HCT116 (cell line): ENCODE data around the gene FOXN3. TPM values are rescaled to one million over a fixed set of nuclear protein-coding genes. Genes with fewer than 3 reads are reported as not detected.
"Not testable (repeated sequence)": the region's sequence is repeated elsewhere in the genome, so short reads cannot be mapped to it uniquely, and the experiment has no call there.

Experiments
- ATAC-seq: fragments of 200-7000 bp; cut with Tn5 transposase; 2 replicates; pipeline ENCODE4 v1.9.1; 2020; ENCODE audit warnings: mild to moderate bottlenecking, moderate library complexity
- BruUV-seq: library from RNA; stranded (reverse); fragments of 400-500 nt; replicated peaks from 2 replicates; lab custom pipeline; 2021; lab: Mats Ljungman, UMichigan
- CTCF ChIA-PET: fragments of 300-600 bp; sonication (Branson Sonifier 250); formaldehyde crosslinking; loops from one replicate; lab custom pipeline; 2021; ENCODE audit warnings: antibody characterized with exemption; lab: Charles Lee
- POLR2A ChIA-PET: fragments of 300-600, 350-600 bp; sonication (Branson Sonifier 250); formaldehyde crosslinking; loops from one replicate; lab custom pipeline; 2021; ENCODE audit warnings: antibody characterized with exemption; lab: Charles Lee
- RAD21 ChIA-PET, 2 experiments: fragments of 300-600 bp; sonication (Branson Sonifier 250); formaldehyde crosslinking; loops; one replicate each; lab custom pipeline; 2023; ENCODE audit warnings: low total read pairs in 2 of 2; ENCODE audit not compliant: uncharacterized antibody in 2 of 2, unreplicated experiment in 2 of 2, low non-redundant PET in 1 of 2; lab: Charles Lee
- DNase-seq: peaks from one replicate; pipeline ENCODE4 v3.0.0-alpha.2; 2010; ENCODE audit warnings: low read depth, low spot score
- H2AFZ ChIP-seq: fragments of 200-600 bp; shearing (Covaris generic), sonication (generic); 2 replicates; pipeline ENCODE4 v1.6.1; 2017; ENCODE audit warnings: low read depth, mixed run types, mixed read lengths, antibody characterized with exemption, low read length; ENCODE audit not compliant: poor library complexity, severe bottlenecking
- H3K27ac ChIP-seq: 2 replicates; pipeline ENCODE4 v1.5.1; 2012; ENCODE audit warnings: low read depth, low read length
- H3K27me3 ChIP-seq: fragments of 200-600 bp; sonication (generic); 2 replicates; pipeline ENCODE4 v1.6.1; 2016; ENCODE audit warnings: mixed run types, low read length, mixed read lengths; ENCODE audit not compliant: insufficient read depth
- H3K36me3 ChIP-seq, 2 experiments: fragments of 200-500 bp in 1 of 2; fragments of 200-600 bp in 1 of 2; sonication (Bioruptor generic) in 1 of 2; sonication (generic) in 1 of 2; 2 replicates each; pipeline versions ENCODE4 v1.5.1 to v1.6.1; 2014 to 2016; ENCODE audit warnings: low read length in 2 of 2, inconsistent platforms in 1 of 2, mixed read lengths in 1 of 2, mixed run types in 1 of 2; ENCODE audit not compliant: insufficient read depth in 2 of 2, control insufficient read depth in 1 of 2
- H3K4me1 ChIP-seq, 2 experiments: fragments of 200-600 bp in 1 of 2; sonication (generic) in 1 of 2; 2 replicates each; pipeline versions ENCODE4 v1.5.1 to v1.6.1; 2012 to 2017; ENCODE audit warnings: low read length in 2 of 2, inconsistent platforms in 1 of 2, mild to moderate bottlenecking in 1 of 2, mixed read lengths in 1 of 2, mixed run types in 1 of 2, moderate library complexity in 1 of 2; ENCODE audit not compliant: insufficient read depth in 2 of 2, control insufficient read depth in 1 of 2
- H3K4me2 ChIP-seq: fragments of 200-600 bp; sonication (generic); 2 replicates; pipeline ENCODE4 v1.6.1; 2017; ENCODE audit warnings: mixed run types, low read length, mixed read lengths
- H3K4me3 ChIP-seq, 2 experiments: fragments of 200-600 bp in 1 of 2; sonication (generic) in 1 of 2; replicated peaks in 1 of 2; 2 replicates each; pipeline ENCODE4 v1.5.1; 2011 to 2016; ENCODE audit warnings: low read length in 2 of 2, control low read depth in 1 of 2, low read depth in 1 of 2, mild to moderate bottlenecking in 1 of 2, mixed read lengths in 1 of 2, mixed run types in 1 of 2
- H3K79me2 ChIP-seq: fragments of 200-600 bp; sonication (generic); 2 replicates; pipeline ENCODE4 v1.6.1; 2017; ENCODE audit warnings: mild to moderate bottlenecking, mixed run types, low read length, moderate library complexity, mixed read lengths; ENCODE audit not compliant: insufficient read depth
- H3K9ac ChIP-seq: fragments of 200-600 bp; sonication (generic); 2 replicates; pipeline ENCODE4 v1.6.1; 2016; ENCODE audit warnings: low read length, mixed read lengths
- H3K9me2 ChIP-seq: fragments of 200-600 bp; sonication (generic), shearing (Covaris generic); 2 replicates; pipeline ENCODE4 v1.6.1; 2017; ENCODE audit warnings: mixed run types, mild to moderate bottlenecking, moderate library complexity; ENCODE audit not compliant: insufficient read depth
- H3K9me3 ChIP-seq, 2 experiments: fragments of 200-500 bp in 1 of 2; fragments of 200-600 bp in 1 of 2; sonication (Bioruptor generic) in 1 of 2; sonication (generic) in 1 of 2; 2 replicates each; pipeline ENCODE4 v1.6.1; 2014 to 2017; ENCODE audit warnings: low read length in 2 of 2, mixed read lengths in 2 of 2, inconsistent platforms in 1 of 2, low read depth in 1 of 2, mild to moderate bottlenecking in 1 of 2, mixed run types in 1 of 2, moderate library complexity in 1 of 2; ENCODE audit not compliant: control insufficient read depth in 1 of 2, insufficient read depth in 1 of 2
- H4K20me1 ChIP-seq: fragments of 200-600 bp; sonication (generic), shearing (Covaris generic); 2 replicates; pipeline ENCODE4 v1.6.1; 2017; ENCODE audit warnings: mixed run types, mild to moderate bottlenecking, moderate library complexity; ENCODE audit not compliant: insufficient read depth
- CBX3 ChIP-seq: IDR thresholded peaks from 2 replicates; pipeline ENCODE4 v1.6.1; 2012; ENCODE audit warnings: low read depth
- CEBPB ChIP-seq: IDR thresholded peaks from 2 replicates; pipeline ENCODE4 v1.6.1; 2012; ENCODE audit warnings: low read depth
- EGR1 ChIP-seq: IDR thresholded peaks from 2 replicates; pipeline ENCODE4 v1.6.1; 2012; ENCODE audit warnings: low read depth
- ELF1 ChIP-seq: IDR thresholded peaks from 2 replicates; pipeline ENCODE4 v1.6.1; 2012; ENCODE audit warnings: low read depth, borderline replicate concordance
- EZH2 ChIP-seq: fragments of 200-600 bp; sonication (generic); IDR thresholded peaks from 2 replicates; pipeline ENCODE4 v1.6.1; 2017; ENCODE audit warnings: antibody characterized with exemption, mixed run types
- POLR2AphosphoS5 ChIP-seq: IDR thresholded peaks from 2 replicates; pipeline ENCODE4 v1.6.1; 2011; ENCODE audit warnings: mild to moderate bottlenecking, low read depth, low read length, moderate library complexity
- RAD21 ChIP-seq: IDR thresholded peaks from 2 replicates; pipeline ENCODE4 v1.6.1; 2012; ENCODE audit warnings: low read depth, mild to moderate bottlenecking
- REST ChIP-seq: IDR thresholded peaks from 2 replicates; pipeline ENCODE4 v1.6.1; 2012; ENCODE audit warnings: low read depth
- YY1 ChIP-seq: IDR thresholded peaks from 2 replicates; pipeline ENCODE4 v1.6.1; 2011; ENCODE audit warnings: low read length, low read depth, moderate library complexity, mild to moderate bottlenecking; ENCODE audit not compliant: insufficient replicate concordance; ENCODE audit errors: extremely low read depth
- ZNF274 ChIP-seq: fragments of 200-500 bp; sonication (Bioruptor generic); IDR thresholded peaks from 2 replicates; pipeline ENCODE4 v1.6.1; 2014; ENCODE audit warnings: mild to moderate bottlenecking, low read depth, low read length, inconsistent platforms
- intact Hi-C: fragments of 100-400 bp; cut with micrococcal nuclease; formaldehyde crosslinking; loops from 2 replicates; pipeline ENCODE4 v1.10.0; 2022
- total RNA-seq: library from RNA; stranded (reverse); gene quantifications from one replicate; pipeline ENCODE4 v1.2.1, GENCODE V29; 2021; ENCODE audit not compliant: unreplicated experiment
- TF ChIP-seq, protein P1 (sequence below): IDR thresholded peaks from 2 replicates; pipeline ENCODE4 v1.6.1; 2012
- TF ChIP-seq, protein P2 (sequence below): IDR thresholded peaks from 2 replicates; pipeline ENCODE4 v1.6.1; 2012

FOXN3 gene
- total RNA-seq, 1 experiment from 2014 or later = 20.0 TPM

DNA sequence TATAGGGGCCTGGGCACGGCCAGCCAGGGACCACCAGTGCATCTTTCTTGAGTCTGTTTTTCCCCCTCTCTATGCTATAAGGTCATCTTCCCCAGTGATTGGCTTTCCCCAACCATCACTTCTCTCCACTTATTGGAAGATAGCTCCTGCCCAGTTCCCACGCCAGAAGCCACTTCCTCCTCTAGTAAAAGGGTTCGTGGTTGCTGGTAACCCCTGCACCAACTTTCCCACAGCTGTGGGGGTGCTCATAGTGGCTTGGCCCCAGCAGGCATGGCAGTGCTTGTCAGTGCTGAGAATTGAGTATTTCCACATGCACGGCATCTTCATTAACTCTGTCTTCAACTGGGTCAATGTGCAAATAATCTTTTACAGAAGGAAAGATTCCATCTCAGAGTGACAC is 215.4 kb downstream of the FOXN3 start:
- Histone ChIP-seq H3K36me3 (no peaks in the 10 kb centered on the region), H3K79me2 (no peaks in the 10 kb centered on the region), H3K4me3 (no peak overlapping the region), H3K9me3 (no peaks in the 10 kb centered on the region), H3K4me1 (no peaks in the 10 kb centered on the region; a peak in 1 of 4 replicates), H3K9me2 (no peaks in the 10 kb centered on the region), H3K9ac (no peak overlapping the region), H3K27me3 (no peaks in the 10 kb centered on the region), H3K27ac (no peak overlapping the region), H4K20me1 (no peaks in the 10 kb centered on the region)
- POLR2A ChIA-PET = no interaction called here
- intact Hi-C loops = no loop called here
- no peak for TF ChIP-seq EZH2
- TF ChIP-seq ELF1 = no peak
- TF ChIP-seq RAD21 = no peak
- no peak for TF ChIP-seq POLR2AphosphoS5
- TF ChIP-seq CEBPB = no peak
- TF ChIP-seq YY1 = no peak
- no peak for TF ChIP-seq EGR1
- TF ChIP-seq, protein P1, sequence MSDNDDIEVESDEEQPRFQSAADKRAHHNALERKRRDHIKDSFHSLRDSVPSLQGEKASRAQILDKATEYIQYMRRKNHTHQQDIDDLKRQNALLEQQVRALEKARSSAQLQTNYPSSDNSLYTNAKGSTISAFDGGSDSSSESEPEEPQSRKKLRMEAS = no peak
- no peak for TF ChIP-seq ZNF274
- TF ChIP-seq REST = no peak
- no peak for TF ChIP-seq CBX3
- TF ChIP-seq, protein P2, sequence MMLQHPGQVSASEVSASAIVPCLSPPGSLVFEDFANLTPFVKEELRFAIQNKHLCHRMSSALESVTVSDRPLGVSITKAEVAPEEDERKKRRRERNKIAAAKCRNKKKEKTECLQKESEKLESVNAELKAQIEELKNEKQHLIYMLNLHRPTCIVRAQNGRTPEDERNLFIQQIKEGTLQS = no peak
- TF ChIP-seq, all 23 proteins: peak for 0
- no peak overlapping the region for H3K4me2 ChIP-seq
- DNase-seq (no peak), ATAC-seq (no peak)
- ChIA-PET CTCF (no interaction called here), RAD21 (no interaction called here)
- H2AFZ ChIP-seq = no peak overlapping the region
- BruUV-seq = no TSS peak

GRCh38 chr14:89199357-89199756 is 217.7 kb downstream of the FOXN3 start:
- H3K4me2 ChIP-seq, H3K9me2 ChIP-seq, DNase-seq, H3K4me1 ChIP-seq, BruUV-seq, H3K4me3 ChIP-seq, ATAC-seq, H2AFZ ChIP-seq, H3K9ac ChIP-seq, H3K79me2 ChIP-seq, CTCF ChIA-PET, H4K20me1 ChIP-seq, intact Hi-C loops, H3K9me3 ChIP-seq, H3K27me3 ChIP-seq, POLR2A ChIA-PET, RAD21 ChIA-PET, H3K36me3 ChIP-seq, H3K27ac ChIP-seq: not testable (repeated sequence)
